Stimulated activated CD4-positive, alpha-beta T cell treated with anti-CD3 and anti-CD28 coated beads, TNF-alpha, amount 100 ng/mL, for 4 hours (primary cell): ENCODE data around the gene CAPN8.
A peak's percentile ranks its signal among the peaks of the same experiment; 100 is the strongest.
"Not testable (repeated sequence)": the region's sequence is repeated elsewhere in the genome, so short reads cannot be mapped to it uniquely, and the experiment has no call there.

Experiments used
- DNase-seq, 3 experiments: peaks; one replicate each; pipeline ENCODE4 v3.0.0-alpha.2; 2020; ENCODE audit warnings: low read depth in 3 of 3

CAPN8 gene

GRCh38 chr1:223525957-223526356, 139.5 kb downstream of the CAPN8 start:
- no peak for DNase-seq

- no peak for DNase-seq
Measured at GRCh38 chr1:223525546-223525945, 140.0 kb downstream of the CAPN8 start.

- DNase-seq, result no peak
Measured at GRCh38 chr1:223524930-223525451, 140.5 kb downstream of the CAPN8 start.

- DNase-seq, result no peak
Measured at GRCh38 chr1:223521150-223521549, 144.4 kb downstream of the CAPN8 start.

GRCh38 chr1:223520200-223520599, 145.3 kb downstream of the CAPN8 start:
- DNase-seq, result no peak

GRCh38 chr1:223519116-223519515, 146.4 kb downstream of the CAPN8 start:
- no peak for DNase-seq

GRCh38 chr1:223518553-223518952, 146.9 kb downstream of the CAPN8 start:
- DNase-seq, result not testable (repeated sequence)

- no peak for DNase-seq
Measured at GRCh38 chr1:223515926-223516325, 149.6 kb downstream of the CAPN8 start.

GRCh38 chr1:223515421-223515820, 150.1 kb downstream of the CAPN8 start:
- peak in 1 of 3 experiments; percentile 29 for DNase-seq

GRCh38 chr1:223514644-223515043, 150.9 kb downstream of the CAPN8 start:
- no peak for DNase-seq

GRCh38 chr1:223513309-223513708, 152.2 kb downstream of the CAPN8 start:
- DNase-seq, result no peak

GRCh38 chr1:223512057-223512456, 153.4 kb downstream of the CAPN8 start:
- no peak for DNase-seq

GRCh38 chr1:223508796-223509195, 156.7 kb downstream of the CAPN8 start:
- DNase-seq, result no peak

GRCh38 chr1:223504741-223505140, 160.8 kb downstream of the CAPN8 start:
- no peak for DNase-seq

GRCh38 chr1:223503348-223503747, 162.2 kb downstream of the CAPN8 start:
- no peak for DNase-seq

GRCh38 chr1:223500560-223501425, 164.7 kb downstream of the CAPN8 start:
- no peak for DNase-seq

- no peak for DNase-seq
Measured at GRCh38 chr1:223496883-223497282, 168.6 kb downstream of the CAPN8 start.

GRCh38 chr1:223494926-223495645, 170.4 kb downstream of the CAPN8 start:
- no peak for DNase-seq

- DNase-seq, result no peak
Measured at GRCh38 chr1:223492044-223492443, 173.5 kb downstream of the CAPN8 start.
